ENCODE measurements around the gene ZNF511. TPM values are rescaled to one million over a fixed set of nuclear protein-coding genes. Genes with fewer than 3 reads are reported as not detected.

Gene ZNF511
- total RNA-seq, 1 experiment from 2014 or later, result 89.4 TPM

GRCh38 chr10:133281084-133281483, 27.6 kb upstream of the ZNF511 start:
- H3K9ac ChIP-seq (ENCODE audit: extremely low read depth, insufficient read length, low read length), result no peak overlapping the region
- Mint-ChIP-seq H3K27me3 (ENCODE audit: low read depth) (peaks cover 3% of the 10 kb centered on the region), H3K9me3 (no peaks in the 10 kb centered on the region), H3K36me3 (ENCODE audit: insufficient read depth in 1 of 3, low read depth in 3 of 3) (peaks cover 14 to 52% (median 41%) of the 10 kb centered on the region in 3 experiments; a peak in 6 of 7 replicates), H3K4me3 (no peak overlapping the region), H3K27ac (no peak overlapping the region; a peak in 1 of 7 replicates), H3K4me1 (peaks cover 2 to 3% of the 10 kb centered on the region in 2 experiments; a peak in 2 of 4 replicates)
- no CpG with 5 or more reads among the region's 15 CpGs for WGBS (ENCODE audit: extremely low coverage, insufficient read length, low lambda C conversion rate)
- no peaks in the 10 kb centered on the region for H3K79me2 ChIP-seq (ENCODE audit: insufficient read depth, low read length)
- no peak overlapping the region for H2BK12ac ChIP-seq (ENCODE audit: insufficient read length, low read depth, low read length)
- no peak overlapping the region for H2BK5ac ChIP-seq (ENCODE audit: insufficient read length, low read length)
- H3K23ac ChIP-seq (ENCODE audit: insufficient read length, low read depth, low read length), result no peak overlapping the region
- no peak overlapping the region for H3K14ac ChIP-seq (ENCODE audit: insufficient read depth, low read length)
- no peak overlapping the region for H3K4ac ChIP-seq (ENCODE audit: low read depth, low read length)
- H2BK15ac ChIP-seq (ENCODE audit: low read depth, low read length), result no peak overlapping the region
- H4K8ac ChIP-seq (replicated peaks; ENCODE audit: insufficient read length, low read depth, low read length), result no peak overlapping the region
- H3K27me3 ChIP-seq (ENCODE audit: insufficient read depth, low read length), result no peaks in the 10 kb centered on the region; the same call in 1 of the 2 replicates
- no peak overlapping the region for H4K91ac ChIP-seq (ENCODE audit: insufficient read length, low read depth, low read length)
- H2AFZ ChIP-seq (ENCODE audit: low read length), result no peak overlapping the region
- H2AK5ac ChIP-seq (ENCODE audit: insufficient read length, low read length), result no peak overlapping the region
- H3K9me3 ChIP-seq (ENCODE audit: control insufficient read depth, low read depth, low read length), result no peaks in the 10 kb centered on the region
- no peak overlapping the region for H3K18ac ChIP-seq (ENCODE audit: insufficient read length, low read depth, low read length)
- no peak overlapping the region for H3K4me2 ChIP-seq (ENCODE audit: insufficient read depth, insufficient read length, low read length)
- no peak overlapping the region for H3K56ac ChIP-seq (ENCODE audit: insufficient read length, low read depth, low read length)
- H4K20me1 ChIP-seq (ENCODE audit: control insufficient read depth, insufficient read depth, insufficient read length), result no peaks in the 10 kb centered on the region
- H2BK20ac ChIP-seq (ENCODE audit: low read depth, low read length, poor library complexity, severe bottlenecking), result no peak overlapping the region
- no peak overlapping the region for H2BK120ac ChIP-seq (ENCODE audit: low read depth, low read length, poor library complexity, severe bottlenecking)
- peaks cover 6% of the 10 kb centered on the region for H3K23me2 ChIP-seq (ENCODE audit: insufficient read length, low read depth, low read length, poor library complexity, severe bottlenecking)
- no peak for DNase-seq
- no peak overlapping the region for H3K27ac ChIP-seq (ENCODE audit: insufficient read length, low read depth, low read length)
- no peak overlapping the region for H4K5ac ChIP-seq (ENCODE audit: insufficient read length, low read depth, low read length)
- H3K79me1 ChIP-seq (ENCODE audit: insufficient read depth, low read depth, low read length, poor library complexity, severe bottlenecking), result no peaks in the 10 kb centered on the region
- no peak for TF ChIP-seq CTCF (conservative IDR thresholded peaks at IDR 0.05)
- H3K4me1 ChIP-seq (ENCODE audit: insufficient read depth, low read length), result no peaks in the 10 kb centered on the region
- no peak overlapping the region for H3T11ph ChIP-seq (ENCODE audit: low read length)
